VCaP (cell line): ENCODE data around the gene PDZD2.

ENCODE experiments used
- H3K27ac ChIP-seq: fragments of 450-650 bp; 2 replicates; pipeline ENCODE4 v1.5.1; 2017
- CTCF ChIP-seq: fragments of 450-650 bp; conservative IDR thresholded peaks from 2 replicates; pipeline ENCODE4 v1.5.1; 2017; ENCODE audit warnings: mild to moderate bottlenecking, moderate library complexity

Gene PDZD2

GRCh38 chr5:32099486-32100035, 460.6 kb downstream of the PDZD2 start:
- TF ChIP-seq CTCF = no peak
- H3K27ac ChIP-seq = no peak overlapping the region

GRCh38 chr5:32100230-32100629, 461.3 kb downstream of the PDZD2 start:
- no peak overlapping the region for H3K27ac ChIP-seq
- no peak for TF ChIP-seq CTCF

GRCh38 chr5:32100691-32101302, 461.9 kb downstream of the PDZD2 start:
- no peak for TF ChIP-seq CTCF
- H3K27ac ChIP-seq = no peak overlapping the region

- no peak overlapping the region for H3K27ac ChIP-seq
- TF ChIP-seq CTCF = no peak
Observed at GRCh38 chr5:32102254-32102986, 463.5 kb downstream of the PDZD2 start.

- TF ChIP-seq CTCF = no peak
- no peak overlapping the region for H3K27ac ChIP-seq
Observed at GRCh38 chr5:32103521-32103920, 464.6 kb downstream of the PDZD2 start.

- H3K27ac ChIP-seq = no peak overlapping the region
- TF ChIP-seq CTCF = no peak
Observed at GRCh38 chr5:32107291-32107690, 468.4 kb downstream of the PDZD2 start.

GRCh38 chr5:32108167-32108566, 469.2 kb downstream of the PDZD2 start:
- no peak for TF ChIP-seq CTCF
- peak overlapping the region; percentile 15; the same call in 1 of the 2 replicates for H3K27ac ChIP-seq
